IMR-90 (cell line): ENCODE results near the gene LYSMD2.

Source experiments
- CEBPB ChIP-seq: IDR thresholded peaks from 2 replicates; pipeline ENCODE4 v1.6.1; 2012; ENCODE audit warnings: low read depth, low read length, improper control_type of control experiment
- CHD1 ChIP-seq: IDR thresholded peaks from 2 replicates; pipeline ENCODE4 v1.6.1; 2012; ENCODE audit warnings: low read depth, low read length, improper control_type of control experiment
- CTCF ChIP-seq: conservative IDR thresholded peaks from 2 replicates; pipeline ENCODE4 v1.5.1; 2012; ENCODE audit warnings: mild to moderate bottlenecking, low read depth, low read length, improper control_type of control experiment
- MAFK ChIP-seq: IDR thresholded peaks from 2 replicates; pipeline ENCODE4 v1.6.1; 2012; ENCODE audit warnings: low read depth, low read length, improper control_type of control experiment
- MAZ ChIP-seq: IDR thresholded peaks from 2 replicates; pipeline ENCODE4 v1.6.1; 2012; ENCODE audit warnings: low read depth, mild to moderate bottlenecking, low read length, improper control_type of control experiment, moderate library complexity, borderline replicate concordance
- MXI1 ChIP-seq: IDR thresholded peaks from 2 replicates; pipeline ENCODE4 v1.6.1; 2012; ENCODE audit warnings: low read depth, mild to moderate bottlenecking, low read length, moderate library complexity, borderline replicate concordance
- POLR2A ChIP-seq: IDR thresholded peaks from 2 replicates; pipeline ENCODE4 v1.6.1; 2012; ENCODE audit warnings: mild to moderate bottlenecking, low read depth, low read length
- RAD21 ChIP-seq: IDR thresholded peaks from 2 replicates; pipeline ENCODE4 v1.6.1; 2012; ENCODE audit warnings: low read length, improper control_type of control experiment
- RFX5 ChIP-seq: IDR thresholded peaks from 2 replicates; pipeline ENCODE4 v1.8.0; 2012; ENCODE audit warnings: low read depth, mild to moderate bottlenecking, low read length, moderate library complexity
- SMC3 ChIP-seq: fragments of 150-350 bp; IDR thresholded peaks from 2 replicates; pipeline ENCODE4 v1.6.1; 2016; ENCODE audit warnings: low read depth, mild to moderate bottlenecking, antibody characterized with exemption, low read length, moderate library complexity
- USF2 ChIP-seq: fragments of 150-350 bp; IDR thresholded peaks from 2 replicates; pipeline ENCODE4 v1.6.1; 2017; ENCODE audit warnings: mild to moderate bottlenecking, antibody characterized with exemption, low read length, low read depth

- peak; percentile 28; the same call in 1 of the 2 replicates for TF ChIP-seq CTCF
- no peak for TF ChIP-seq POLR2A
- no peak for TF ChIP-seq SMC3
- no peak for TF ChIP-seq CHD1
- no peak for TF ChIP-seq USF2
- TF ChIP-seq CEBPB: no peak
- TF ChIP-seq RFX5: no peak
- peak; percentile 45 for TF ChIP-seq RAD21
- no peak for TF ChIP-seq MAZ
- no peak for TF ChIP-seq MAFK
- TF ChIP-seq MXI1: no peak
Observed at GRCh38 chr15:51782357-51782896, 45.0 kb upstream of the LYSMD2 start.
